SK-N-MC (cell line): ENCODE data around the gene ZNF514.
"Not testable (repeated sequence)": the region's sequence is repeated elsewhere in the genome, so short reads cannot be mapped to it uniquely, and the experiment has no call there.

Experiments
- DNase-seq: peaks from one replicate; pipeline ENCODE4 v3.0.0-alpha.2; 2011; ENCODE audit warnings: low read depth, low spot score
- H3K27ac ChIP-seq: fragments of 200-600 bp; sonication (generic); 2 replicates; pipeline ENCODE4 v1.5.1; 2016; ENCODE audit warnings: mixed run types
- H3K36me3 ChIP-seq: fragments of 200-600 bp; sonication (generic); 2 replicates; pipeline ENCODE4 v1.6.1; 2017; ENCODE audit warnings: antibody characterized with exemption, low read length, mixed read lengths; ENCODE audit not compliant: insufficient read depth
- H3K4me3 ChIP-seq: fragments of 200-600 bp; sonication (generic); 2 replicates; pipeline ENCODE4 v1.5.1; 2016
- H3K9ac ChIP-seq: fragments of 200-600 bp; sonication (generic); 2 replicates; pipeline ENCODE4 v1.8.0; 2017; ENCODE audit warnings: mixed run types, mixed read lengths; ENCODE audit not compliant: insufficient read length
- H3K9me3 ChIP-seq: fragments of 200-600 bp; sonication (generic); 2 replicates; pipeline ENCODE4 v1.6.1; 2017; ENCODE audit warnings: low read depth, mild to moderate bottlenecking, antibody characterized with exemption, low read length, moderate library complexity, mixed read lengths
- EZH2 ChIP-seq: fragments of 200-600 bp; sonication (generic); IDR thresholded peaks from one replicate; pipeline ENCODE4 v1.6.1; 2017; ENCODE audit warnings: antibody characterized with exemption
- FOXP2 ChIP-seq: optimal IDR thresholded peaks from 2 replicates; pipeline ENCODE3; 2011; ENCODE audit warnings: mild to moderate bottlenecking, moderate library complexity; ENCODE audit not compliant: insufficient read depth; ENCODE audit errors: extremely low read length, control extremely low read depth
- POLR2AphosphoS5 ChIP-seq: IDR thresholded peaks from 2 replicates; pipeline ENCODE4 v1.6.1; 2012; ENCODE audit warnings: mild to moderate bottlenecking, low read depth, low read length, borderline replicate concordance

ZNF514 gene

DNA sequence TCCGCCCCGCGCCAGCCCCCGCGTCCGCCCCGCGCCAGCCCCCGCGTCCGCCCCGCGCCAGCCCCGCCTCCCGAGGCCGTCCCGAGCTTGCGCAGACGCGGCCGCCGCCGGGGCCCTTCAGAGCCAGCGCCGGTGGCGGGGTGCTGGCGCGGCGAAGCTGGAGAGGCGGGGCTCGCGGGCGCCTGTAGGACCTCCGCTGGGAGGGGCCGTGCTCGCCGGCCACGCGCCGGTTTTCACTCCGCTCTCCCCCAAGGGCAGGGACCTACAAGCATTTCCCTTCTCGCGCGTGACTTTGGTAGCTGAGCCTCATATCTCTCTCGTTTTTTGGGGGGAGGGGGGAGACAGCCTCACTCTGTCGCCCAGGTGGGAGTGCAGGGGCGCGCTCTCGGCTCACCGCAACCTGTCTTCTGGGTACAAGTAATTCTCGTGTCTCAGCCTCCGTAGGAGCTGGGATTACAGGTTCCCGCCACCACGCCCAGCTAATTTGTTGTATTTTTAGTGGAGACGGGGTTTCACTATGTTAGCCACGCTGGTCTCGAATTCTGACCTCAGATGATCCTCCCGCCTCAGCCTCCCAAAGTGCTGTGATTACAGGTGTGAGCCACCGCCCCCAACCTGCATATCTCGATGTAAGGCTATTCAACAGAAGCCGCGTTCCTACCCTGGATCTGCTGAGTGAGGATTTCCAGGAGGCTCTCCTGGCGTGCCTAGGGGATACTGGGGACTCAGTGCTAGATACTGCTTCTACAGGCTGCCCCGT is at the start of gene ZNF514:
ZNF514 (minus strand) TSS at position 159 of the 760 bp plus-strand sequence. CDS start 6,595 bp downstream, outside the sequence.
- H3K9ac ChIP-seq: peak within 1 kb of the TSS; percentile 41
- no peak for DNase-seq
- peak within 1 kb of the TSS; percentile 70 for H3K4me3 ChIP-seq
- H3K27ac ChIP-seq: no peak within 1 kb of the TSS
- no peaks in the 10 kb centered on the region for H3K36me3 ChIP-seq
- peak; percentile 31; the same call in 1 of the 2 replicates for TF ChIP-seq POLR2AphosphoS5
- TF ChIP-seq EZH2: no peak
- H3K9me3 ChIP-seq: no peaks in the 10 kb centered on the region

DNA sequence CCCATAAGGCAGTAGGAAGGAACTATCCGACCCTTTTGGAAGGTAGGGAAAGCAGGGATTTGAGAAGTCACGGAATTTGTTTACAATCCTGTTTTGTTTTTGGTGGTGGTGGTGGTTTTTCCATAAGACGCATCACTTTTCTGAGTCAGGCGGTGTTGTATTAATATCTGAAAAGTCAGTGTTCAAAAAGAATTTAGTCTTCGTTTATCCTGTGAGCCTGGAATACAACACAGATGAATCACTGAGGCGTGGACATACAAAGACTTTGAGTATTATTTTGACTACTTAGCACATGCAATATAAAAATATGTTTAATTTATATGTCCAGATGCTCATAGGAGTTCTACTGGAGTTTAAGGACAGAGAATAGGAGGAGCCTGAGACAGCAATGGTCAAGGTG is 48.5 kb upstream of the ZNF514 start:
- no peak overlapping the region for H3K27ac ChIP-seq
- H3K9me3 ChIP-seq: 0 out of 2 replicates have a peak, but pooled peaks cover 8% of the 10 kb centered on the region
- peak overlapping the region; percentile 68 for H3K9ac ChIP-seq
- TF ChIP-seq FOXP2 (no peak), EZH2 (no peak), POLR2AphosphoS5 (no peak)
- H3K4me3 ChIP-seq: peak overlapping the region; percentile 83
- H3K36me3 ChIP-seq: peaks cover 34% of the 10 kb centered on the region; the same call in 1 of the 2 replicates
- no peak for DNase-seq

DNA sequence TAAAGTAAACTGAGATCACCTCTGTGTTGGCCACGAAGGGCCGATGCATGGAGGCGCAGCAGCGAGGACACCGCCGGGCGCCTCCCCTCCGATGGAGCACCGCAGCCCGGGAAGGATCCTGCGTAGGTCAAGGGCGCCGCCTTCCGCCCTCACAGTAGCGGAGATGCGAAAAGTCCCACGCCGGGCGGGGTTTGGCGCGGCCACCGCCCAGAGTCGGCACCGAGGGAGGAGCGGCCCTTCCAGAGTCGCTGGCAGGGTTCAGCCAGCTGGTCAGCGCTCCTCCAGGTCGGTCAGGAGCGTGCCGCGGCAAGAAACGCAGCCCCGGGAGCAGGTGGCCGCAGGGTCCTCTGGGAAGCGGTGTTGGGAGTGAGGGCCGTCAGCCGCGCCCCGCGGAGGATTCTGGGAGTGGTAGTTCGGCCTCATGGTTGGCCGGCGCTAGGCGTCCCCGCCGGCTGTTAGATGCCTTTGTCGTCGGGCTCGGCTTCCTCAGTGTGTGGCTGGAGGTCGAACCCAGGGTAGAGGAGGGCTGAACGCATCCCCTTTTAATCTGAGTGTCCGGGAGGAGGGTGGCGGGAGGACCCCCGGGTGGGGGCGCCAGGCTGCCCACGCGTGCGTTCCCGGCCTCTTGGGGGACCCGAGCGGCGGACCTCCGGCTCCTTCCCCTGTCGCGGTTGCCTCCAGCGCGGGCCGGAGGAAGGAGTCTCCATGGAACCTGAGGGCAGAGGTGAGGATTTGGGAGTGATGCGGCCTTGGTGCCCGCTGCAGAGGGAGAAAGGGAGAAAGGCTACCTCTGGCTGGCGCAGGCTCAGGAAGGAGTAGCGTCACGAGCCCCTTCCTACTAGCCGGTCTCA is 47.7 kb upstream of the ZNF514 start, which contains the start of gene ZNF892:
ZNF892 (plus strand) TSS at position 411 of the 851 bp plus-strand sequence; CDS start at position 706, 295 bp downstream.
- Histone ChIP-seq H3K27ac (no peak within 1 kb of the TSS), H3K4me3 (peak within 1 kb of the TSS; percentile 83), H3K9ac (peak within 1 kb of the TSS; percentile 68), H3K36me3 (peaks cover 29% of the 10 kb centered on the region; the same call in 1 of the 2 replicates), H3K9me3 (0 out of 2 replicates have a peak, but pooled peaks cover 4% of the 10 kb centered on the region)
- DNase-seq: no peak
- TF ChIP-seq POLR2AphosphoS5 (peak; percentile 94), EZH2 (no peak), FOXP2 (no peak)

DNA sequence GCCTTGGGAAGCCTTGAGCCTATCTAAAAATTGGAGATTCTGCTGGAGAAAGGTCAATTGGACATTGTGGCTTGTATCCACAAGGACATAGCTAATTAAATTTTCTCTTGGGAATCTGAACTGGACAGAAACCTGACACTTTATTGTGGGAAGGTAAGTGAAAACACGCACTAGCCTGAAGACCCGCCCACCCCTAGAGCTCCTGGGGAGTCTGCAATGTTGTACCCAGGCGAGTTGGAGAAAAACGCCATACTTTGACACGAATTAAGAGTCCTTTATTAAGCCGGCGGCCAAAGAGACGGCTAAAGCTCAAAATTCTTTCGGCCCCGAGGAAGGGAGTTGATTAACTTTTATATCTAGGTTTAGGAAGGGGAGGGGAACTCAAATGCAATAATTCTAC is 46.4 kb upstream of the ZNF514 start:
- no peak overlapping the region for H3K27ac ChIP-seq
- no peaks in the 10 kb centered on the region for H3K9me3 ChIP-seq
- no peak for DNase-seq
- H3K36me3 ChIP-seq: peaks cover 17% of the 10 kb centered on the region; the same call in 1 of the 2 replicates
- H3K4me3 ChIP-seq: no peak overlapping the region; the same call in 1 of the 2 replicates
- H3K9ac ChIP-seq: no peak overlapping the region
- TF ChIP-seq FOXP2: no peak
- no peak for TF ChIP-seq POLR2AphosphoS5
- TF ChIP-seq EZH2: no peak

DNA sequence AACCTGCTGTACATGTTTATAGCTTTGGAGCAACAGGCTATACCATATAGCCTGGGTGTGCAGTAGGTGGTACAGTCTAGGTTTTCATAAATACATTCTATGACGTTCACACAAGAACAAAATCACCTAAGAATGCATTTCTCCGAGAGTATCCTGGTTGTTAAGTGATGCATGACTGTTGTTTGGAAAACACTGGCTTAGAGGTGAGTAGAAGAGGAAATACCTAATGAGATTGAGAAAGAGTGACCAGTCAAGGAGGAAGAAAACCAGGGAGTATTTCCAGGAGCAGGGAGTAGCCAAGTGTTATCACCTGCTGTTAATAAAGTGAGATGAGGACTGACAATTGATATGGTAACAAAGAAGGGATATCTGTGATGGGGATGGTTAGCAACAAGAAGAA is 44.7 kb upstream of the ZNF514 start:
- H3K36me3 ChIP-seq: peaks cover 7% of the 10 kb centered on the region; the same call in 1 of the 2 replicates
- no peak overlapping the region for H3K27ac ChIP-seq
- no peak for DNase-seq
- H3K9ac ChIP-seq: no peak overlapping the region
- TF ChIP-seq POLR2AphosphoS5 (no peak), FOXP2 (no peak), EZH2 (no peak)
- H3K9me3 ChIP-seq: no peaks in the 10 kb centered on the region
- H3K4me3 ChIP-seq: no peak overlapping the region

DNA sequence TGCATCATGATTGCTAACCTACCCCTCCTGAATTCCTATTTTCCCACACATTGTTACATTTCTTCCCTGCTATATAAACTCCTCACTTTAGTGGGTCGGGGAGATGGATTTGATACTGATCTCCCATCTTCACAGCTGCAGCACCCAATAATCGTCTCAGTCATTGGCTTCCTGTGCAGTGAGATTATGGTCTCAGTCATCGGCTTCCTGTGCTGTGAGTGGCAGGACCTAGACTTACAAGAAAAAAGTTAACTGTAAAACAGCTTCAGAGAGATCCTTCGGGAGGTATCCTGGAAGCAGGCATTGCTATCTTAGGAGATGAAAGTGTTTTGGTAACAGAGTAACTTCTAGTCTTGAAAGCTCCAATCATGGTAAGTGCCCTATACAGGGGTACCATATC is 44.3 kb upstream of the ZNF514 start:
- Histone ChIP-seq H3K27ac (no peak overlapping the region), H3K9me3 (no peaks in the 10 kb centered on the region), H3K4me3 (no peak overlapping the region), H3K36me3 (peaks cover 4% of the 10 kb centered on the region; the same call in 1 of the 2 replicates), H3K9ac (no peak overlapping the region)
- TF ChIP-seq EZH2 (no peak), POLR2AphosphoS5 (no peak), FOXP2 (no peak)
- no peak for DNase-seq

DNA sequence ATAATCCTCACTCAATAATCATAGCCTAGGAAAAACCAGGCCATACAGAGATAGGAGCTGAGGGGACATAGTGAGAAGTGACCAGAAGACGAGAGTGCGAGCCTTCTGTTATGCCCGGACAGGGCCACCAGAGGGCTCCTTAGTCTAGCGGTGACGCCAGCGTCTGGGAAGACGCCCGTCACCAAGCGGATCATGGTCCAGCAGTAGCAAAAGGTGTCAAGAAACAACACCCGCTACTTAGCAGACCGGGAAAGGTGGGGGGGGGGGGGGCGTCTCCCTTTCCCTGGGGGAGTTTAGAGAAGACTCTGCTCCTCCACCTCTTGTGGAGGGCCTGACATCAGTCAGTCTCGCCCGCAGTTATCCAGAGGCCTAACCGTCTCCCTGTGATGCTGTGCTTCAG is 33.3 kb upstream of the ZNF514 start:
- DNase-seq, H3K9me3 ChIP-seq, H3K9ac ChIP-seq, H3K27ac ChIP-seq, H3K4me3 ChIP-seq, H3K36me3 ChIP-seq: not testable (repeated sequence)

DNA sequence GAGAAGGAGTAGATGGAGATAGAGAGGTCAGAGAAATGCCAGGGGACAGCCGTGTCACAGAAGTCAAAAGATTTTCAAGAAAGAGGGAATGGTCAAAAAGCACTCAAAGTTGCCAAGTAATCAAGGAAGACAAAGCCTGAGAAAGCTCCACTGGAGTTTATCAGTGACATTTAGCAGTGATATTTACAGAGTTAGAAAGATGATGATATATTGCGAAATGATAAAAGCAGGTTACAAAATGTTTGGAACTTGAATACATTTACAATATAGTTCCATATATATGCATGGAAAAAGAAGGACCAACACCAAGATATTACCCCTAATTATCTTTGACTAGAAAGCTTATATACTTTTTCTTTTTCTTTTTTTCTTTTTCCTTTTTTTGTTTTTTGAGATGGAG is 26.3 kb upstream of the ZNF514 start:
- no peak overlapping the region for H3K4me3 ChIP-seq
- no peak overlapping the region for H3K9ac ChIP-seq
- no peak for DNase-seq
- peaks cover 16% of the 10 kb centered on the region for H3K36me3 ChIP-seq
- no peaks in the 10 kb centered on the region for H3K9me3 ChIP-seq
- no peak for TF ChIP-seq FOXP2
- no peak for TF ChIP-seq EZH2
- no peak for TF ChIP-seq POLR2AphosphoS5
- no peak overlapping the region for H3K27ac ChIP-seq
